ENCODE data around the gene TXNRD2. TPM values are rescaled to one million over a fixed set of nuclear protein-coding genes. Genes with fewer than 3 reads are reported as not detected.

The TXNRD2 gene
- total RNA-seq, 1 experiment from 2014 or later = 22.4 TPM

GRCh38 chr22:19960491-19961200, 19.0 kb upstream of the TXNRD2 start:
- CTCF ChIA-PET = no interaction called here
- Histone ChIP-seq H3K36me3 (ENCODE audit: low read depth) (no peaks in the 10 kb centered on the region), H3K27ac (no peak overlapping the region), H3K9me3 (ENCODE audit: insufficient read depth, low read depth) (no peaks in the 10 kb centered on the region), H2AFZ (no peak overlapping the region), H3F3A (ENCODE audit: insufficient read depth, low read depth) (peaks cover 6% of the 10 kb centered on the region; the same call in 1 of the 2 replicates), H3K27me3 (ENCODE audit: insufficient read depth, low read depth) (no peaks in the 10 kb centered on the region), H4K20me1 (ENCODE audit: insufficient read depth) (no peaks in the 10 kb centered on the region), H3K4me1 (replicated peaks; ENCODE audit: insufficient read depth) (peaks cover 15% of the 10 kb centered on the region), H3K79me2 (ENCODE audit: low read depth) (peaks cover 15% of the 10 kb centered on the region; the same call in 1 of the 2 replicates), H3K9me2 (ENCODE audit: insufficient read depth) (no peaks in the 10 kb centered on the region), H3K4me2 (no peak overlapping the region), H3K4me3 (no peak overlapping the region)
- no peak for DNase-seq
- POLR2A ChIA-PET (ENCODE audit: unreplicated experiment) = interaction anchor here (0.6 kb wide), 1 partner anchor 107 kb away, joined by 3 read pairs; no protein-coding TSS in a partner anchor
- TF ChIP-seq CTCF (conservative IDR thresholded peaks at IDR 0.05) (no peak), EZH2 (IDR thresholded peaks at IDR 0.05; ENCODE audit: low read depth) (no peak)
- no TSS peak for BruUV-seq (replicated peaks)
- intact Hi-C loops (cut with micrococcal nuclease; ENCODE audit: unreplicated experiment) = loop anchor here (10.0 kb wide), 1 partner anchor 324 kb away; no protein-coding TSS in a partner anchor

- peaks cover 15% of the 10 kb centered on the region; the same call in 1 of the 2 replicates for H3K79me2 ChIP-seq (ENCODE audit: low read depth)
- no peaks in the 10 kb centered on the region for H3K36me3 ChIP-seq (ENCODE audit: low read depth)
- TF ChIP-seq CTCF (conservative IDR thresholded peaks at IDR 0.05) = no peak
- no peak for TF ChIP-seq EZH2 (IDR thresholded peaks at IDR 0.05; ENCODE audit: low read depth)
- intact Hi-C loops (cut with micrococcal nuclease; ENCODE audit: unreplicated experiment) = loop anchor here (10.0 kb wide), 1 partner anchor 325 kb away; no protein-coding TSS in a partner anchor
- H3K4me2 ChIP-seq = no peak overlapping the region
- BruUV-seq (replicated peaks) = no TSS peak
- H3K9me2 ChIP-seq (ENCODE audit: insufficient read depth) = no peaks in the 10 kb centered on the region
- no peak overlapping the region for H3K4me3 ChIP-seq
- no peaks in the 10 kb centered on the region for H4K20me1 ChIP-seq (ENCODE audit: insufficient read depth)
- peaks cover 6% of the 10 kb centered on the region; the same call in 1 of the 2 replicates for H3F3A ChIP-seq (ENCODE audit: insufficient read depth, low read depth)
- H3K27ac ChIP-seq = no peak overlapping the region
- no peak for DNase-seq
- CTCF ChIA-PET = no interaction called here
- no peak overlapping the region for H2AFZ ChIP-seq
- H3K27me3 ChIP-seq (ENCODE audit: insufficient read depth, low read depth) = no peaks in the 10 kb centered on the region
- POLR2A ChIA-PET (ENCODE audit: unreplicated experiment) = no interaction called here
- H3K9me3 ChIP-seq (ENCODE audit: insufficient read depth, low read depth) = no peaks in the 10 kb centered on the region
- H3K4me1 ChIP-seq (replicated peaks; ENCODE audit: insufficient read depth) = peaks cover 15% of the 10 kb centered on the region
Observed at GRCh38 chr22:19959587-19960490, 18.2 kb upstream of the TXNRD2 start.

- CTCF ChIA-PET = no interaction called here
- H3K4me3 ChIP-seq = no peak overlapping the region
- no peaks in the 10 kb centered on the region for H3K27me3 ChIP-seq (ENCODE audit: insufficient read depth, low read depth)
- peaks cover 13% of the 10 kb centered on the region for H3K4me1 ChIP-seq (replicated peaks; ENCODE audit: insufficient read depth)
- H3F3A ChIP-seq (ENCODE audit: insufficient read depth, low read depth) = peaks cover 6% of the 10 kb centered on the region; the same call in 1 of the 2 replicates
- H3K36me3 ChIP-seq (ENCODE audit: low read depth) = no peaks in the 10 kb centered on the region
- POLR2A ChIA-PET (ENCODE audit: unreplicated experiment) = no interaction called here
- 0 out of 2 replicates have a peak, but pooled peaks cover 8% of the 10 kb centered on the region for H3K79me2 ChIP-seq (ENCODE audit: low read depth)
- H4K20me1 ChIP-seq (ENCODE audit: insufficient read depth) = no peaks in the 10 kb centered on the region
- H3K27ac ChIP-seq = no peak overlapping the region
- DNase-seq = peak in 1 of 2 experiments; percentile 73
- no peaks in the 10 kb centered on the region for H3K9me3 ChIP-seq (ENCODE audit: insufficient read depth, low read depth)
- H2AFZ ChIP-seq = no peak overlapping the region
- H3K4me2 ChIP-seq = no peak overlapping the region
- BruUV-seq (replicated peaks) = no TSS peak
- no peaks in the 10 kb centered on the region for H3K9me2 ChIP-seq (ENCODE audit: insufficient read depth)
- intact Hi-C loops (cut with micrococcal nuclease; ENCODE audit: unreplicated experiment) = no loop called here
- TF ChIP-seq CTCF (conservative IDR thresholded peaks at IDR 0.05) = no peak
- TF ChIP-seq EZH2 (IDR thresholded peaks at IDR 0.05; ENCODE audit: low read depth) = no peak
Observed at GRCh38 chr22:19959043-19959586, 17.5 kb upstream of the TXNRD2 start.

Measured in PC-9 (cell line).